Stimulated activated CD8-positive, alpha-beta memory T cell treated with anti-CD3 and anti-CD28 coated beads, Interleukin-15, amount 100 ng/mL, for 4 hours (primary cell): ENCODE data around the gene RDH13.
"Not testable (repeated sequence)": the region's sequence is repeated elsewhere in the genome, so short reads cannot be mapped to it uniquely, and the experiment has no call there.

Source experiments
- DNase-seq, 2 donors: peaks; one replicate each; pipeline ENCODE4 v3.0.0-alpha.2; 2020; ENCODE audit warnings: low read depth in 2 of 2

The RDH13 gene

DNA sequence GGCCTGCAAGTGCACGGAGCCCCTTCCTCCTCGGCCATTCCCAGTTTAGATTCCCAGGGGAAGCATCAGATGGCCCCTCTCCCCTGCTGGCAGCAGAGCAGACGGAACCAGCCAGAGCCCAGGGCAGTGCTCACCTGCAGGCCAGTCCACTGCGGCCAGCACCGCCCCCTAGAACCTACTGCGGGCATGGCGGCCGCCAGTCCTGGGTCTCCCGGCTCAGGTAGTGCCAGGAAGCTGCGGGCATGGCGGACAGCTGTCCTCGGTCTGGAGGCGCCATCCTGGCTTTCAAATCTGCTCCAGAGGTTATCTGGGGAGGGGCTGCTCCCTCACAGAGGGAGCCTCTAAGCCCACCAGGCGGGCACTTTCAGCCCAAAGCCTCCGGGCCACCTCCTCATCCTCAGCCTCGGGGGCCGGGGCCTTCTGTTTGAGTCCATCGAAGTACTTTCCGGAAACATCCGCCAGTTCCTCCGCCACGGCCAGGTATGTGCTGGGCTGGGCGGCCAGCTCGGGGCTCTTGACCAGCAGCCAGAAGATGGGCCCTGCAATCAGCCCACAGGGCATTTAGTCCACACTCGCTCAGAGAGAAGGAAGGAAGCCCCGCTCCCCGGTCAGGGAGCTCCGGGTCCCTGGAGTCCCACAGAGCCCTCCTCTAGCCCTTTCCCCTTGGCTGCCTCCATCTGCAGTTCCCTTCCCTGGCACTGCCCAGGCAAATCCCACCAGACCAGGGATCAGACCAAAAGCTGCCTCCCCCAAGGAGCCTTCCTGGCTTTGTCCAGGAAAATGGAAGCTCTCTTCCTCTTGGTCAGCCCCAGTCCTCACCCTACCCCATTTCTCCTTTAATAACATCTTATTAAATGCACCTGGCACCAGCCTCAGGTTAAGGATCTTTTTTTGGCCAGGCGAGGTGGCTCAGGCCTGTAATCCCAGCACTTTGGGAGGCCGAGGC lies 17.9 kb downstream of the RDH13 start:
- DNase-seq: no peak

DNA sequence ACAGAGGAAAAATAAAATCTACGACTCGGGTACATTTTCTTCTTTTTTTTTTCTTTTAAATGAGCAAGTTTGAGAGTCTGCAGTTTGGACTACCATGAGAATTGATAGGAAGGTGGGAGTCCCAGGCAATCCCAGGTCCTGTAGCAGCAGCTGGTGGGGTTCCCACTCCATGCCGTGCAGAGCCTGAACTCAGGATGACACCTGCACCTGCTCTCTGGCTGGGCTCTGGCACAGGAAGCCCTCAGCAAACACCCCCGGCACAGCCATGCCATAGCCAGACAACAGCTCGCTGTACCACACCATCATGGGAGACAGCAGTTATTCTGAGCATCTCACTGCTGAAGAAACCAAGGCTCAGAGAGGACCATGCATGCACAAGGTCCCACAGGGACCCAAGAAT lies 18.7 kb downstream of the RDH13 start:
- no peak for DNase-seq

DNA sequence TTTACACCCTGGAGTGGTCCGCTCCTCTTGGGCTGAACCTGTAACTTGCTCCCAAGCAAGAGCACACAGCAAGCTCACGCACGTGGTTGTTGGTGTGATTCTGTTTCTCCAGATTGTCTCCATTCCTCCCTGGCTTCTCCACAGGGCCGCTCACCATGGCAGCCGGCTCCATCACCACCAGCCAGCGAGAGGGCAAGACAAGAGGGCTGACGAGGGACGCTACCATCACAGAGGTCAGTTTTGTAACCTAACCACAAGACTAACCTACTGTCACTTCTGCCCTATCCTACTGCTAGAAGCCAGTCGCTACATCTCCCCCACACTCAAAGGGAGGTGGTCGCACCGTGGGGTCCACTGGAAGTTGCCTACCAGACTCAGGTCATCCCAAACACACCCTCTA lies 20.3 kb downstream of the RDH13 start:
- DNase-seq: no peak

DNA sequence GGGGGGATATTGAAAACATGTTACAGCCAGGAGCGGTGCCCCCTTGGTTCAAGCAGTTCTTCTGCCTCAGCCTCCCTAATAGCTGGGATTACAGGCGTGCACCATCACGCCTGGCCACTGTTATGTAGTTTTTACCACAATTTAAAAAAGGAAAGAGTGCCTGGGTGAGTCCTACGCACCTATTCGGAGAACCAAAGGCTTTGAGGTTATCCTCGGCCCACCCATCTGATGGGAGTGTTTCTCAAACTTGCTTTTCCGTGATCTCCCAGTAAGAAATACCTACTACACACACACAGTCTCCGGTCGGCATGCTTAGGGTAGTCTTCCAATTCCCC lies 20.6 kb downstream of the RDH13 start:
- DNase-seq: no peak

DNA sequence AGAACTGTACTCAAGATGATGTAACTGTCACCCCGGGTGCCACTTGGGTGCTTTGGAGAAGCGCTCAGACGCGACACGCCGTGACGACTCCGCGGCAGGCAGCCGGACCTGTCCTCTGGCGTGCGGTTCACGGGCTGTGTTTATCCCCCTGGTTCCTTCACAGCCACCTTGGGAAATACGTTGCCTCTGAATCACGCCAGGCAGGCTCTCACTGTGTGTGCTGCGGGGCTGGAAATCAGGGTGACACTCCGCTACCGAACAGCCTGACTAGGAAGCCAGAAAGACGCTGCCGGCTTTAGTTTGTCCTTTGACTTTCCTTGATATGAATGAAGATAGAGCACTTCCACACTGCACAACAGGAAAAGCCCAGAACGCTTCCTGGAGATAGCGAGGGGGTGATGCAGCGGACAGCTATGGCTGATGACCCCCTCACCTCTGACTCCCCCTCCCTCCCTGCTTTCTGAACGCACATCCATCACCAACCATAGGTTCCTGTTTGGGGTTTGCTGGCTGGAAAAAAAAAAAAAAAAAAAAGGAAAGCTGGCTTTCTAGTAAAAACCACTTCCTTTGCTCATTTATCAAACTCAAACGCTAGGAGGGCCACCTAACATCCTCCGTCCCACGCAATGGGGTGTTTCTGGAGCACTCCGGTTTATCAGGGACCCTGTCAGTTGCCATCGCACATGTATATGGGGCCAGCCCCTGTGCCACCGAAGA lies 21.2 kb downstream of the RDH13 start:
- DNase-seq: no peak

DNA sequence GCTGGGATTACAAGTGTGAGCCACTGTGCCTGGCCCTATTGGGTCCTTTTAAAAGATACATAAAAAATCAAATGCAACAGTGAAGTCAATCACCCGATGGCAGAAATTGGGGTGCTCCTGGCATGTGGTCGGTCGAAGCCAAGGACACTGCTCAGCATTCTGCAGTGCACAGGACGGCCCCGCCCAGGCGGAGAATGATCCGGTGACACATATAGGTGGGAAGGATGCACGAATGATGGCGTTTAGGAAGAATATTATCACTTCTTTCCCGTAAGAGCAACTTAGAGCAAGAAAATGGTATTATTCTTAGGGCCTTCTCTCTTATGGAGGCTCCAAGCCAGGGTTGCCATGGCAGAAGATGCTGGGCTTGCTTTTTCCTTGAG lies 21.7 kb downstream of the RDH13 start:
- no peak for DNase-seq

DNA sequence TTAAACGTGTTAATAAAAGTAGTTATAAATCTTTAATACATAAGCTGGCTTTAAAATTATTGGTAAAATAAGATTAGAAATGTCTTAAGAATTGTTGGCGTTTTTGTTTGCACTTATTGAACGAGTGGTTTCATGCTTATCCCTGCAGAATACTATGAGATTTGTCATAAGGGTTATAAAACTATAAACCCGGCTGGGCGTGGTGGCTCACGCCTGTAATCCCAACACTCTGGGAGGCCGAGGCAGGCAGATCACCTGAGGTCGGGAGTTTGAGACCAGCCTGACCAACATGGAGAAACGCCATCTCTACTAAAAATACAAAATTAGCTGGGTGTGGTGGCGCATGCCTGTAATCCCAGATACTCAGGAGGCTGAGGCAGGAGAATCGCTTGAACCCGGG lies 22.3 kb downstream of the RDH13 start:
- DNase-seq: not testable (repeated sequence)

DNA sequence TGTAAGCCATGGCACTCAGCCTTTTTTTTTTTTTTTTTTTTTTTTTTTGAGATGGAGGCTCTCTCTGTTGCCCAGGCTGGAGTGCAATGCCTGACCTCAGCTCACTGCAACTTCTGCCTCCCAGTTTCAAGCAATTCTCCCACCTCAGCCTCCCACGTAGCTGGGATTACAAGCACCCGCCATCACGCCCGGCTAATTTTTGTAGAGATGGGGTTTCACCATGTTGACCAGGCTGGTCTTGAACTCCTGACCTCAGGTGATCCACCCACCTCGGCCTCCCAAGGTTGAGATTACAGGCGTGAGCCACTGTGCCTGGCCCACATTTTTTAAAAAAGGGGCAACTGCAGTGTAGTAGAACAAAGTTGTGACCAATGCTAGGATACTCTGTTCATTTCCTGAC lies 25.3 kb downstream of the RDH13 start:
- DNase-seq: not testable (repeated sequence)

DNA sequence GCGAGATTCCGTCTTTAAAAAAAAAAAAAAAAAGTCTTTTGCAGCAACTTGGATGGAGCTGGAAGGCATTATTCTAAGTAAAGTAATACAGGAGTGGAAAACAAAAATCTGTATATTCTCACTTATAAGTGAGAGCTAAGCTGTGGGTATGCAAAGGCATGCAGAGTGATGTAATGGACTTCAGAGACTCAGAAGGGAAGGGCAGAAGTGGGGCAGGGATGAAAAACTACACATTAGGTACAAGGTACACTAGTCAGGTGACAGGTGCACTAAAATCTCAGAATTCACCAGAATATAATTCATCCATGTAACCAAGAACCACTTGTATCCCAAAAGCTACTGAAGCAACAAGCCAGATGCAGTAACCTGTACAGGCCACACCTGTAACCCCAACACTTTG lies 26.9 kb downstream of the RDH13 start:
- no peak for DNase-seq

DNA sequence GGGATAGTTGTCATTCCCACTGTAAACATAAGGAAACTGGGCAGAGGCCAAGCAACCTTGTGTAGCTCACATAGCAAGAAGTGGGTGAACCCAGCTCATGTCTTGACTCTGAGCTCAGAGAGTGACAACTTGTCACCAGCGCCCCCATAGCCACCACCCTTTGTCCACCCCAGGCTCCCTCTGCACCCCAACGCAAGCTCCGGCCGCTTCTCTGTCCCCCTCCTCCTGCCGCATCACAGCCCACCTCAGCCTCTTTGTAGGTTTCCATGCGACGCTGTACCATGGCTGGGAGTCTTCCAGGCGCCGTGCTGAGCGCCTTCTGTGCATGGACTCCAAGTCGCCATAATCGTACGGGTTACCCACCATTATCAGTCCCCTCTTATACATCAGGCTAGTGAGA lies 28.2 kb downstream of the RDH13 start:
- no peak for DNase-seq

DNA sequence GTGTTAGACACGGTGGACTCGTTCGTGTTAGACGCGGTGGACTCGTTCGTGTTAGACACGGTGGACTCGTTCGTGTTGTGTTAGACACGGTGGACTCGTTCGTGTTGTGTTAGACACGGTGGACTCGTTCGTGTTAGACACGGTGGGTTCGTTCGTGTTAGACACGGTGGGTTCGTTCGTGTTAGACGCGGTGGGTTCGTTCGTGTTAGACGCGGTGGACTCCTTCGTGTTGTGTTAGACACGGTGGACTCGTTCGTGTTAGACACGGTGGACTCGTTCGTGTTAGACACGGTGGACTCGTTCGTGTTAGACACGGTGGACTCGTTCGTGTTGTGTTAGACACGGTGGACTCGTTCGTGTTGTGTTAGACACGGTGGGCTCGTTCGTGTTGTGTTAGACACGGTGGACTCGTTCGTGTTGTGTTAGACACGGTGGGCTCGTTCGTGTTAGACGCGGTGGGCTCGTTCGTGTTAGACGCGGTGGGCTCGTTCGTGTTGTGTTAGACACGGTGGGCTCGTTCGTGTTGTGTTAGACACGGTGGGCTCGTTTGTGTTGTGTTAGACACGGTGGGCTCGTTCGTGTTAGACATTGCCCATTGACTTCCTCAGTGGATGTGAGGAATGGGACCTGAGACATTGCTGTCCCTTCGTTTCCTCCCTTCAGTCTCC lies 29.8 kb downstream of the RDH13 start:
- not testable (repeated sequence) for DNase-seq

DNA sequence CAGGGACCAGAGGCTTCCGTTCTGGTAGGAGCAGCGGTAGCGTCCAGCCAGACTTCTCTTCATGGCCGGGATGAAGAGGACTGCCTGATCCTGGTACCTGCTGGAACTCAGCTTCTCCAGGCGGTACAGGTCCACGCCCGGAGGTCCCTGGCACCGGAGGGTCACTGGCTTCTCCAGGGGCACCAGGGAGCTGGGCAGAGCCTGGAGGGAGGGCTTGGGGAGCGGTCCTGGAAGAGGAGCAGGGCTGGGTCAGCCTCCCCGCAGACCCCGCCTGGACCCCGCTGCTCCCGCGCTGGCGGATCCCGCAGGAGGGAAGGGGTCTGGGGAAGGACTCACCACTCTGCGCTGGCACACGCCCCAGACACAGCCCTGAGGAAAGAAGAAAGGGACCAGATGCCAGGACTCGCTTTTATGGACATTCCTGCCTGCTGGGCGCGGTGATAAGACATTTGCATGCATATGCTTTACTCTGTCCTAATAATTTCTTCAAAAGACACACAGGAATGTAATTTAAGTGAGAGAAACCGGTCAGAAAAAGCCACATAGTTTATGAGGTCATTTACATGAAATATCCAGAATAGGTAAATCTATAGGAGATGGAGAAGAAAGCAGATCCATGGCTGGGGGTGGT lies 30.7 kb downstream of the RDH13 start:
- DNase-seq: no peak

DNA sequence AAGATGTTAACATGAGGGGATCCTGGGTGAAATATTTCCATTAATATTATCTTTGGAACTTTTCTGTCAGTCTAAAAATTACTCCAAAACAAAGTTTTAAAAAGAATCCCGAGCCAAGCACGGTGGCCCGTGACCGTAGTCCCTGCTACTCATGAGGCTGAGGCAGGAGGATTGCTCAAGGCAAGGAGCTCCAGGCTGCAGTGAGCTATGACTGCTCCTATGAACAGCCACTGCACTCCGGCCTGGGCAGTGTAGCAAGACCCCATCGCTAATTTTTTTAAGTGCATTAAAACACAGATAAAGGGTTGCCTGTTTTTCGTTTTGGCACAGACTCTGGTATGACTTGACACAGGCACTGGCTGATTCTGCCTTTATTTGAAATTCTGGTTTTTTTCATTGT lies 31.8 kb downstream of the RDH13 start:
- DNase-seq: no peak

DNA sequence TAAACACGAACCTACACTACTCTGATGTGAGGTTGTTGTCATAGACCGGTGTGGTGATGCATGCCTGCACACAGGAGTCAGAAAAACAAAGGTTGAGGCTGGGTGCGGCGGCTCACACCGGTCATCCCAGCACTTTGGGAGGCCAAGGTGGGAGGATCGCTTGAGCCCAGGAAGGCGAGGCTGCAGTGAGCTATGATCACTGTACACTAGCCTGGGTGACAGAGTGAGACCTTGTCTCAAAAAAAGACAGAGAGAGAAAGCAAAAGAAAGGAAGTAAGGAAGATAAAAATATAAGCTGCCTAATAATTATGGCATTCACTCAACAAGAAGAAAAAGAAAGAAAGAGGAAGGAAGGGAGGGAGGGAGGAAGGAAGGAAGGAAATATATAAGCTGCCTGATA lies 34.2 kb downstream of the RDH13 start:
- no peak for DNase-seq

DNA sequence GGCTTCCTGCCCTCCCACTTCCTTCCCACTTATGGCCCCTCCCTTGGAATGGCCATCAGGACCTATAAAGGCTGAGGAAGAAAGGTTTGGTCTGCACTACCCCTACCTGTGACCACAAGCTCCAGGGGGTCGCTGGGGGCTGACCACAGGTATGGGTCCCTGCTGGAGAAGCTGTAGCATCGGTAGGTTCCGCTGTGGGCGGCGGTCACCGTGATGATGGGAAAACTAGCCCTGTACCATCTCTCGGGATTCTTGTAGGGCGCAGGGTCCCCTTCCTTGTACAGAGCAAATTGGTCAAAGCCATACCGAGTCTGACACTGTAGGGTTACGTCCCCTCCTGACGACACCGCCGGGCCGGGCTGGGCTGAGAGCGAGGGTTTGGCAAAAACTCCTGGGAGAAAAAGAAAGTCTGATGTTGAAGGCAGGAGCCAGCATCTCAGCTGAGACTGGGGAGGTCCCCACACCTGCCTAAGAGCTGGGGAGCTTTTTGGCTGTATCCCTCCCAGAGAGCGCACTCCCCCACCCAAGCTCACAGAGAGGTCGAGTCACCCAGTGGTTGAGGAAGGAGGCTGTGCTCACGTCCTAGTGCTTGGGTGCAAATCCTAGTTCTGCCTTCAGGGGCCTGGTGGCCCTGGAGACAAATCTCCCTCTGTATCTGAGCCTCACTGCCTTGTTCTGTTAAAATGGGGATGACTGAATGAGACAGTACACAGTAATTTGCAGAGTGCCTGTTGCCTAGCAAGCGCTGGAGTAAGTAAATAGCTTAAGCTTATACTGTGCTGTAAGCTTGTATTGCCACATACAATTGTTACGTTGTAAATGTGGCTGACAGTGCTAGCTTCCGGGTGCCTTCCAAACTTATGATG lies 35.2 kb downstream of the RDH13 start:
- no peak for DNase-seq

DNA sequence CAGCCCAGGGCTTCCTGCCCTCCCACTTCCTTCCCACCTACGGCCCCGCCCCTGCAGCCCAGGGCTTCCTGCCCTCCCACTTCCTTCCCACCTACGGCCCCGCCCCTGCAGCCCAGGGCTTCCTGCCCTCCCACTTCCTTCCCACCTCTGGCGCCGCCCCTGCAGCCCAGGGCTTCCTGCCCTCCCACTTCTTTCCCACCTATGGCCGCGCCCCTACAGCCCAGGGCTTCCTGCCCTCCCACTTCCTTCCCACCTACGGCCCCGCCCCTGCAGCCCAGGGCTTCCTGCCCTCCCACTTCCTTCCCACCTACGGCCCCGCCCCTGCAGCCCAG lies 35.8 kb downstream of the RDH13 start:
- DNase-seq: not testable (repeated sequence)

DNA sequence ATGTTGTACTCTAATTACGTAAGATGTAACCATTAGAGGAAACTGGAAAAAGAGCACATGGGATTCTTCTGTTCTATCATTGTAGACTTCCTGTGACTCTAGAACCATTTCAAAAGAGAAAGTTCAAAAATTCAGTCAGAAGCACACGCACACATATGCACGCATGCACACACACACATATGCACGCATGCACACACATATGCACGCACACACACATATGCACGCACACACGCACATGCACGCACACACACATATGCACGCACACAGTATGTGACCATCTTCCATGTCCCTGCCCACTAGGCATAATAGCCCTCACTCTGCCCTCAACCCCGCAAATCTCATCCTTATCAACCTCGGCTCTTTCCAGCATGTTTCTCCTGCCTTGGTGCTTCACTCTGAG lies 38.8 kb downstream of the RDH13 start:
- DNase-seq: no peak

DNA sequence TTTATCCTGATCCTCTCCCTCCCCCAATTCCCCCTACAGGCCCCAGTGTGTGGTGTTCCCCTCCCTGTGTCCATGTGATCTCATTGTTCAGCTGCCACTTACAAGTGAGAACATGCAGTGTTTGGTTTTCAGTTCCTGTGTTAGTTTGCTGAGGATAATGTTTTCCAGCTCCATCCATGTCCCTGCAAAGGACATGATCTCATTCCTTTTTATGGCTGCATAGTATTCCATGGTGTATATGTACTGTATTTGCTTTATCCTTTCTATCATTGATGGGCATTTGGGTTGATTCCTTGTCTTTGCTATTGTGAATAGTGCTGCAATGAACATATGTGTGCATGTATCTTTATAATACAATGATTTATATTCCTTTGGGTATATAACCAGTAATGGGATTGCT lies 42.6 kb downstream of the RDH13 start:
- DNase-seq: not testable (repeated sequence)

DNA sequence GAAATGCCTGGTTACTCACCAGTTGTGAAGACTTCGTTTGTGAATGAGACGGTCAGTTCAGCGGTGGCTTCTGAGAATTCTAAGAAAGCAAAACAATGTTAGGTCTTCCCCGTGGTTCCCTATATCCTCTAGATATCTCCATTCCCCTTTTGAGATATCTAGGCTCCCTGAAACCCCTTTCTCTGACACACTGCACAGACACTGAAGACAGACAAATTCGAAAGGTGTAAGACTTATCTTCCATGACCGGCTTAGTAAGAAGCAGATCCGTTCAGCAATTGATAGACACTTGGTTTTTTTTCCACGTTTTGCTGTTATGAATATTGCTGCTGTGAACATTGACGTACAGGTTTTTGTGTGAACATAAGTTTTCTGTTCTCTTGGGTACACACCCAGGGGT lies 44.3 kb downstream of the RDH13 start:
- DNase-seq: no peak

DNA sequence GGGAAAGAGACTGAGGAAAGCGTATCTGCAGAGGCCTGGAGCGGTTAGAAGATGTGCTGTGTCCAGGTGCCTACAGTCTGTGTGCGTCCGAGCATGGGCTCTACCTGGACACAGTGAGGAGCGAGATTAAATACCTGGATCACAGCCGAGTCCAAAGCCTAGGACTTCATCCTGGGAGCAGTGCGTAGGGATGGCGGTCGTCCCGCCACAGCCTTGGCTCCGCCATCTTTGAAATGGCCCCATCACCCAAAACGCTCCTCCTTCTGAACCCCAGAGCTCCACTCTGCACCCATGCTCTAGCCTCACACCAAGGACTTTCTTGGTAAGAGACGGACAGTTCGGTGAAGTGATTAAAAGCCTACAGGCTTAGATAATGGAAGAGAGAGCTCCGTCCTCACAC lies 44.7 kb downstream of the RDH13 start:
- DNase-seq: no peak

DNA sequence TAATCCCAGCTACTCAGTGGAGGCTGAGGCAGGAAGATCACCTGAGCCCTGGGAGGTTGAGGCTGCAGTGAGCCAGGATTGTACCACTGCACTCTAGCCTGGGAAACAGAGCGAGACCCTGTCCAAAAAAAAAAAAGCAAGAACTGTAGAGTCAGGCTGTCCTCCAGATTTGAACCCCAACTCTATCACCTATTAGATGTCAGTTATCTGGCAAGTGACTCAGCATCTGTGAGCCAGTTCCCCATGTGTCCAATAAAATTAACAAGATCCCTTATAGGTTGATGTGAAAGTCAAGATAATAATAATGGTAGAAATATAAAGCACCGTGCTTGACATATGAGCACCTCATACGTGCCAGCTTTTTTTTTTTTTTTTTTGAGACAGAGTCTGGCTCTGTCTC lies 46.9 kb downstream of the RDH13 start:
- DNase-seq: no peak

DNA sequence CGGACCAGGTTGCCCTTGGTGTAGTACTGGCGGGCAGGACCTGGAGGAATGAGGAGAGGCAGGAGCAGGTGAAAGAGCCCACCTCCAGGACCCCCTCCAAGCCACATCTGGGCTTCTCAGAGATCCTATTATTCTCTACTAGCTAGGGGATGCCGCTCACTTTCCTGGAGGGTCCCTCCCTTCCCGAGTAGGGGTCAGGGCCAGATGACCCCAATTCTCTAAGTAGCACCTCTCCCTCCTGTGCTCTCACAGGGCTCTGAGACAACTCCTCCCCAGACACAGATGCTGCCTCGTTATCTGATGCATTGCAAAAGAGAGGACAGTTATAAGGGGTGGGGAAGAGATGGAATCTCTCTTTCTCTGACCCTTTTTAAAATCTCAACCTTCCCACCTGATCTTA lies 47.8 kb downstream of the RDH13 start:
- no peak for DNase-seq
